H1 (cell line): ENCODE measurements around the gene DVL1. TPM values are rescaled to one million over a fixed set of nuclear protein-coding genes. Genes with fewer than 3 reads are reported as not detected.

ENCODE experiments used
- ATF2 ChIP-seq: IDR thresholded peaks from 2 replicates; pipeline ENCODE4 v1.6.1; 2012; ENCODE audit warnings: low read length, inconsistent platforms
- CBX5 ChIP-seq: fragments of 300-800, 300-1000 bp; sonication (generic); IDR thresholded peaks from 2 replicates; pipeline ENCODE4 v1.7.1; 2016; ENCODE audit warnings: antibody characterized with exemption, low read length, low read depth
- POLR2AphosphoS5 ChIP-seq: IDR thresholded peaks from 2 replicates; pipeline ENCODE4 v1.6.1; 2011; ENCODE audit warnings: low read depth, low read length
- RAD21 ChIP-seq, 2 experiments: IDR thresholded peaks in 1 of 2; conservative IDR thresholded peaks in 1 of 2; 2 replicates each; pipeline ENCODE4 v1.6.1; 2011; ENCODE audit warnings: low read depth in 2 of 2, low read length in 2 of 2, improper control_type of control experiment in 1 of 2, inconsistent platforms in 1 of 2, mild to moderate bottlenecking in 1 of 2, moderate library complexity in 1 of 2
- RBBP5 ChIP-seq: IDR thresholded peaks from 2 replicates; pipeline ENCODE4 v1.7.1; 2012; ENCODE audit warnings: low read depth, mild to moderate bottlenecking, inconsistent platforms, low read length, moderate library complexity, borderline replicate concordance
- RFX5 ChIP-seq: IDR thresholded peaks from 2 replicates; pipeline ENCODE4 v1.6.1; 2011; ENCODE audit warnings: low read depth, low read length, improper control_type of control experiment, borderline replicate concordance
- TBP ChIP-seq: IDR thresholded peaks from 2 replicates; pipeline ENCODE4 v1.6.1; 2011; ENCODE audit warnings: low read depth, low read length, improper control_type of control experiment
- YY1 ChIP-seq: IDR thresholded peaks from 2 replicates; pipeline ENCODE4 v1.6.1; 2011; ENCODE audit warnings: low read depth, mild to moderate bottlenecking, low read length
- polyA plus RNA-seq, 7 experiments: library from polyadenylated mRNA; depleted of rRNA in 3 of 7; stranded (reverse) in 5 of 7; unstranded in 2 of 7; fragments of >200 nt in 5 of 7; fragments of 200-250 nt in 2 of 7; gene quantifications; 1 replicate in 5 of 7; 2 replicates in 1 of 7; 4 replicates in 1 of 7; pipeline versions ENCODE4 v1.2.1 to v1.2.3, GENCODE V29; 2011 to 2013; ENCODE audit warnings: missing spikeins in 2 of 7, mixed read lengths in 2 of 7
- total RNA-seq: library from RNA; stranded (reverse); fragmentation: NEBNext Ultra II Directional; extraction: Animal tissue kit (Norgen Biotek cat#: 25700); gene quantifications from 2 replicates; pipeline ENCODE4 v1.2.1, GENCODE V29; 2021

The DVL1 gene
- total and polyA plus RNA-seq, 2 of the 8 experiments (the other 6 are each of a cell fraction or from before 2014, with no cell fraction given) = 39.4 to 58.9 TPM

GRCh38 chr1:1299686-1300351, 49.4 kb downstream of the DVL1 start (continued):
- TF ChIP-seq ATF2 (no peak), RAD21 (IDR thresholded peaks at IDR 0.05 in 1 of 2, conservative IDR thresholded peaks at IDR 0.05 in 1 of 2; ENCODE audit: low read depth in 2 of 2, low read length in 2 of 2) (peak; percentile 14 to 34; a peak in 2 of 4 replicates), RFX5 (no peak), POLR2AphosphoS5 (no peak), YY1 (no peak), CBX5 (no peak), RBBP5 (no peak), TBP (no peak)
